GM19025 (cell line): Measurements from ENCODE around the gene NTHL1.

ENCODE experiments used
- ATAC-seq: cut with Tn5 transposase; IDR thresholded peaks from one replicate; pipeline ENCODE4 v1.9.1; 2021; ENCODE audit warnings: mild to moderate bottlenecking, low read depth, moderate library complexity; ENCODE audit not compliant: unreplicated experiment

NTHL1 gene

GRCh38 chr16:2084895-2085625 lies 37.4 kb upstream of the NTHL1 start:
- ATAC-seq = no peak

- ATAC-seq = no peak
Measured at GRCh38 chr16:2083876-2084780, 36.5 kb upstream of the NTHL1 start.

GRCh38 chr16:2083409-2083808 lies 35.8 kb upstream of the NTHL1 start:
- no peak for ATAC-seq

- no peak for ATAC-seq
Measured at GRCh38 chr16:2082983-2083364, 35.3 kb upstream of the NTHL1 start.

- ATAC-seq = no peak
Measured at GRCh38 chr16:2082171-2082982, 34.7 kb upstream of the NTHL1 start.

- ATAC-seq = no peak
Measured at GRCh38 chr16:2081201-2082084, 33.8 kb upstream of the NTHL1 start.

GRCh38 chr16:2079991-2080390 lies 32.4 kb upstream of the NTHL1 start:
- ATAC-seq = no peak

- no peak for ATAC-seq
Measured at GRCh38 chr16:2079311-2079800, 31.7 kb upstream of the NTHL1 start.

GRCh38 chr16:2078691-2079090 lies 31.1 kb upstream of the NTHL1 start:
- no peak for ATAC-seq

GRCh38 chr16:2078096-2078495 lies 30.5 kb upstream of the NTHL1 start:
- no peak for ATAC-seq

GRCh38 chr16:2077696-2078095 lies 30.1 kb upstream of the NTHL1 start:
- no peak for ATAC-seq

- no peak for ATAC-seq
Measured at GRCh38 chr16:2077016-2077415, 29.4 kb upstream of the NTHL1 start.

- no peak for ATAC-seq
Measured at GRCh38 chr16:2076072-2076865, 28.6 kb upstream of the NTHL1 start.

GRCh38 chr16:2075631-2076030 lies 28.0 kb upstream of the NTHL1 start:
- ATAC-seq = no peak

GRCh38 chr16:2074071-2074470 lies 26.4 kb upstream of the NTHL1 start:
- ATAC-seq = no peak

GRCh38 chr16:2072926-2073325 lies 25.3 kb upstream of the NTHL1 start:
- no peak for ATAC-seq

- ATAC-seq = no peak
Measured at GRCh38 chr16:2071454-2072202, 24.0 kb upstream of the NTHL1 start.
